Measurements from ENCODE around the gene ACOXL.

DNA sequence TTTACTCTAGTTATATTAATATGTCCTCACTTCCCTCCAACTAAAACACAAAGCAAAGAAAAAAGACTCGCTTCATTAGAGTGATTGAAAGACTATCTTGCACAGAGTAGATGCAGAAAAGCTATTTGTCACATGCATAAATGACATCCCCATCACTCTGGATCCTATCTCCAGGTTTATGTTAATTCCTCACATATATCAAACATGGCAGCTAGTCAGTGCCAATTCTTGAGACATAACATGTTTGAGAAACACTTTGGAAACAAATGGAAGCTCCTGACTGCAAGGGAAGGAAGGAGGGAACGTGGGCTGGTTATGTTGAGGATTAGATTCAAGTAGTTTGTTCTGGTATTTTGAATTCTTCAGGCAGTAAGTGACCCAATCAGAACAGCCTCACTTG is 298.6 kb downstream of the ACOXL start:
- TF ChIP-seq, protein P1, sequence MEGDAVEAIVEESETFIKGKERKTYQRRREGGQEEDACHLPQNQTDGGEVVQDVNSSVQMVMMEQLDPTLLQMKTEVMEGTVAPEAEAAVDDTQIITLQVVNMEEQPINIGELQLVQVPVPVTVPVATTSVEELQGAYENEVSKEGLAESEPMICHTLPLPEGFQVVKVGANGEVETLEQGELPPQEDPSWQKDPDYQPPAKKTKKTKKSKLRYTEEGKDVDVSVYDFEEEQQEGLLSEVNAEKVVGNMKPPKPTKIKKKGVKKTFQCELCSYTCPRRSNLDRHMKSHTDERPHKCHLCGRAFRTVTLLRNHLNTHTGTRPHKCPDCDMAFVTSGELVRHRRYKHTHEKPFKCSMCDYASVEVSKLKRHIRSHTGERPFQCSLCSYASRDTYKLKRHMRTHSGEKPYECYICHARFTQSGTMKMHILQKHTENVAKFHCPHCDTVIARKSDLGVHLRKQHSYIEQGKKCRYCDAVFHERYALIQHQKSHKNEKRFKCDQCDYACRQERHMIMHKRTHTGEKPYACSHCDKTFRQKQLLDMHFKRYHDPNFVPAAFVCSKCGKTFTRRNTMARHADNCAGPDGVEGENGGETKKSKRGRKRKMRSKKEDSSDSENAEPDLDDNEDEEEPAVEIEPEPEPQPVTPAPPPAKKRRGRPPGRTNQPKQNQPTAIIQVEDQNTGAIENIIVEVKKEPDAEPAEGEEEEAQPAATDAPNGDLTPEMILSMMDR (conservative IDR thresholded peaks at IDR 0.05 in 1 of 2, IDR thresholded peaks at IDR 0.05 in 1 of 2; ENCODE audit: extremely low read depth in 1 of 2, insufficient read depth in 1 of 2, low read depth in 1 of 2, low read length in 2 of 2): no peak
- no peak for TF ChIP-seq EZH2 (IDR thresholded peaks at IDR 0.05; ENCODE audit: borderline replicate concordance, low read length)

Measured in mammary epithelial cell (primary cell).